Activated CD8-positive, alpha-beta T cell treated with anti-CD3 and anti-CD28 coated beads for 36 hours (primary cell): ENCODE data around the gene NOSTRIN. TPM values are rescaled to one million over a fixed set of nuclear protein-coding genes. Genes with fewer than 3 reads are reported as not detected.

ENCODE experiments used
- ATAC-seq: fragments of 200-7000 bp; cut with Tn5 transposase; one replicate; pipeline ENCODE4 v1.10.0; 2021; ENCODE audit warnings: mild to moderate bottlenecking, moderate library complexity
- CTCF ChIA-PET: fragments of 350-600 bp; sonication (Branson Sonifier 250); formaldehyde crosslinking; loops from one replicate; lab custom pipeline; 2021; ENCODE audit warnings: antibody characterized with exemption; lab: Charles Lee
- POLR2A ChIA-PET: fragments of 350-600 bp; sonication (Branson Sonifier 250); formaldehyde crosslinking; loops from one replicate; lab custom pipeline; 2021; ENCODE audit warnings: antibody characterized with exemption; lab: Charles Lee
- DNase-seq: peaks from one replicate; pipeline ENCODE4 v3.0.0-alpha.2; 2020
- H3K27ac Mint-ChIP-seq: one replicate; pipeline ENCODE4 v1.8.0; 2021; ENCODE audit warnings: mild to moderate bottlenecking, mixed read lengths
- H3K27me3 Mint-ChIP-seq: one replicate; pipeline ENCODE4 v1.8.0; 2021; ENCODE audit warnings: mixed read lengths
- H3K36me3 Mint-ChIP-seq: one replicate; pipeline ENCODE4 v1.8.0; 2021; ENCODE audit warnings: low read depth, mixed read lengths
- H3K4me1 Mint-ChIP-seq: one replicate; pipeline ENCODE4 v1.8.0; 2021; ENCODE audit warnings: low read depth, mixed read lengths
- H3K4me3 Mint-ChIP-seq: one replicate; pipeline ENCODE4 v1.8.0; 2021; ENCODE audit warnings: mild to moderate bottlenecking, moderate library complexity, mixed read lengths
- H3K9me3 Mint-ChIP-seq: one replicate; pipeline ENCODE4 v1.8.0; 2021; ENCODE audit warnings: mixed read lengths
- intact Hi-C: fragments of 100-400 bp; cut with micrococcal nuclease; formaldehyde crosslinking; loops from one replicate; pipeline ENCODE4 v1.10.0; 2022
- total RNA-seq, 2 experiments: library from RNA; stranded (reverse); gene quantifications; one replicate each; pipeline ENCODE4 v1.2.3, GENCODE V29; 2021
- TF ChIP-seq, protein P1 (sequence below): fragments of 200-600 bp; IDR thresholded peaks from one replicate; pipeline ENCODE4 v1.8.0; 2022; ENCODE audit warnings: antibody characterized with exemption, mild to moderate bottlenecking

NOSTRIN gene
- total RNA-seq, 2 experiments from 2014 or later = not detected

GRCh38 chr2:168796090-168796577 is 6.3 kb upstream of the NOSTRIN start:
- ATAC-seq (no peak), DNase-seq (no peak)
- H3K27me3 Mint-ChIP-seq = no peaks in the 10 kb centered on the region
- H3K36me3 Mint-ChIP-seq = no peaks in the 10 kb centered on the region
- H3K27ac Mint-ChIP-seq = no peak overlapping the region
- ChIA-PET POLR2A (no interaction called here), CTCF (no interaction called here)
- H3K4me3 Mint-ChIP-seq = no peak overlapping the region
- H3K4me1 Mint-ChIP-seq = no peaks in the 10 kb centered on the region
- H3K9me3 Mint-ChIP-seq = no peaks in the 10 kb centered on the region
- intact Hi-C loops = no loop called here
- TF ChIP-seq, protein P1, sequence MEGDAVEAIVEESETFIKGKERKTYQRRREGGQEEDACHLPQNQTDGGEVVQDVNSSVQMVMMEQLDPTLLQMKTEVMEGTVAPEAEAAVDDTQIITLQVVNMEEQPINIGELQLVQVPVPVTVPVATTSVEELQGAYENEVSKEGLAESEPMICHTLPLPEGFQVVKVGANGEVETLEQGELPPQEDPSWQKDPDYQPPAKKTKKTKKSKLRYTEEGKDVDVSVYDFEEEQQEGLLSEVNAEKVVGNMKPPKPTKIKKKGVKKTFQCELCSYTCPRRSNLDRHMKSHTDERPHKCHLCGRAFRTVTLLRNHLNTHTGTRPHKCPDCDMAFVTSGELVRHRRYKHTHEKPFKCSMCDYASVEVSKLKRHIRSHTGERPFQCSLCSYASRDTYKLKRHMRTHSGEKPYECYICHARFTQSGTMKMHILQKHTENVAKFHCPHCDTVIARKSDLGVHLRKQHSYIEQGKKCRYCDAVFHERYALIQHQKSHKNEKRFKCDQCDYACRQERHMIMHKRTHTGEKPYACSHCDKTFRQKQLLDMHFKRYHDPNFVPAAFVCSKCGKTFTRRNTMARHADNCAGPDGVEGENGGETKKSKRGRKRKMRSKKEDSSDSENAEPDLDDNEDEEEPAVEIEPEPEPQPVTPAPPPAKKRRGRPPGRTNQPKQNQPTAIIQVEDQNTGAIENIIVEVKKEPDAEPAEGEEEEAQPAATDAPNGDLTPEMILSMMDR = no peak

- POLR2A ChIA-PET = no interaction called here
- CTCF ChIA-PET = no interaction called here
- no peaks in the 10 kb centered on the region for H3K36me3 Mint-ChIP-seq
- H3K27ac Mint-ChIP-seq = no peak overlapping the region
- no peaks in the 10 kb centered on the region for H3K4me1 Mint-ChIP-seq
- H3K27me3 Mint-ChIP-seq = no peaks in the 10 kb centered on the region
- H3K4me3 Mint-ChIP-seq = no peak overlapping the region
- intact Hi-C loops = no loop called here
- TF ChIP-seq, protein P1 = no peak
- no peak for ATAC-seq
- DNase-seq = no peak
- H3K9me3 Mint-ChIP-seq = no peaks in the 10 kb centered on the region
Measured at GRCh38 chr2:168796583-168797285, 5.7 kb upstream of the NOSTRIN start.

- Mint-ChIP-seq H3K4me1 (no peaks in the 10 kb centered on the region), H3K9me3 (no peaks in the 10 kb centered on the region), H3K4me3 (no peak overlapping the region), H3K27me3 (no peaks in the 10 kb centered on the region), H3K36me3 (no peaks in the 10 kb centered on the region), H3K27ac (no peak overlapping the region)
- ChIA-PET POLR2A (no interaction called here), CTCF (no interaction called here)
- TF ChIP-seq, protein P1 = no peak
- intact Hi-C loops = no loop called here
- no peak for DNase-seq
- ATAC-seq = no peak
Measured at GRCh38 chr2:168797286-168797655, 5.2 kb upstream of the NOSTRIN start.

- Mint-ChIP-seq H3K4me1 (no peaks in the 10 kb centered on the region), H3K27me3 (no peaks in the 10 kb centered on the region), H3K4me3 (no peak overlapping the region), H3K27ac (no peak overlapping the region), H3K9me3 (no peaks in the 10 kb centered on the region), H3K36me3 (no peaks in the 10 kb centered on the region)
- intact Hi-C loops = no loop called here
- TF ChIP-seq, protein P1 = no peak
- ChIA-PET POLR2A (no interaction called here), CTCF (no interaction called here)
- ATAC-seq (no peak), DNase-seq (no peak)
Measured at GRCh38 chr2:168798076-168798887, 4.2 kb upstream of the NOSTRIN start.

DNA sequence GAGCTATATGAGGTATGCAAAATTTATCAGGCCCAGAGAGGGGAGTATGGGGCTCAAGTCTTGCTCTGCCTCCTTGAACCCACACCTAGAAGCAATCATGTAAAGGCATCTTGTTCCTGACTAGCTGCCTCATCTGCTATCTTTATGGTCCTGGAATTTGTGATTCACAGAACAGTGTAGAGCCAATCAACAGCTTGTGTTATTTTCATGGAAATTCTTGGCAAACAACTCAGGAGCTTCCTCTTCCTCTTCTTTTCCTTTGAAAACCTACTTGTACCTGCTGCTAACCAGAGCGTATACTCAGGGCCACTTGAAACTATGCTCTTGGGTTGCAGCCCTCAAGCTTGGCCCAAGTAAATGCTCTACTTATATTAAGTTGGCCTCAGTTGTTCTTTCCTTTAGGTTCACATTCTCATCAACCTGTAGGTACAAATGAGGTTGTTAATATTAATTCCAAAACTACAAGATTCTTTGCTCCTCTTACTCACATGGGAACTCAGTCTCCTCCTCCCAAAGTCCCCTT is 3.5 kb upstream of the NOSTRIN start:
- Mint-ChIP-seq H3K27me3 (no peaks in the 10 kb centered on the region), H3K9me3 (no peaks in the 10 kb centered on the region), H3K4me3 (no peak overlapping the region), H3K27ac (no peak overlapping the region), H3K36me3 (no peaks in the 10 kb centered on the region), H3K4me1 (no peaks in the 10 kb centered on the region)
- intact Hi-C loops = no loop called here
- TF ChIP-seq, protein P1 = no peak
- DNase-seq = no peak
- ChIA-PET CTCF (no interaction called here), POLR2A (no interaction called here)
- no peak for ATAC-seq
